Esophagus mucosa (tissue), 1 donor: ENCODE data around the gene CD46. TPM values are rescaled to one million over a fixed set of nuclear protein-coding genes. Genes with fewer than 3 reads are reported as not detected.

ENCODE experiments used
- ATAC-seq: fragments of 200-7000 bp; cut with Tn5 transposase; one replicate; pipeline ENCODE4 v1.9.1; 2020
- total RNA-seq: library from RNA; stranded (reverse); gene quantifications from one replicate; pipeline ENCODE4 v1.2.4, GENCODE V29; 2023
- donor health status: DM: yes; HTN: yes; CAD: no.

CD46 gene
- total RNA-seq, 1 donor from 2014 or later = 136 TPM

GRCh38 chr1:207798847-207799246 is 47.0 kb downstream of the CD46 start:
- peak; percentile 7 for ATAC-seq

- no peak for ATAC-seq
These were observed 48.3 kb downstream of the CD46 start for GRCh38 chr1:207799989-207800648.

- no peak for ATAC-seq
These were observed 50.0 kb downstream of the CD46 start for GRCh38 chr1:207801819-207802218.

- no peak for ATAC-seq
These were observed 51.8 kb downstream of the CD46 start for GRCh38 chr1:207803678-207804077.

- ATAC-seq = no peak
These were observed 53.0 kb downstream of the CD46 start for GRCh38 chr1:207804721-207805468.

- ATAC-seq = peak; percentile 88
These were observed 54.1 kb downstream of the CD46 start for GRCh38 chr1:207805841-207806421.

- ATAC-seq = no peak
These were observed 54.9 kb downstream of the CD46 start for GRCh38 chr1:207806531-207807325.

- ATAC-seq = peak; percentile 51
These were observed 55.5 kb downstream of the CD46 start for GRCh38 chr1:207807326-207807689.

GRCh38 chr1:207807690-207808321 is 56.0 kb downstream of the CD46 start:
- ATAC-seq = peak; percentile 69

- ATAC-seq = peak; percentile 80
These were observed 56.5 kb downstream of the CD46 start for GRCh38 chr1:207808322-207808705.

- ATAC-seq = no peak
These were observed 57.2 kb downstream of the CD46 start for GRCh38 chr1:207808911-207809555.

GRCh38 chr1:207810173-207810572 is 58.3 kb downstream of the CD46 start:
- ATAC-seq = no peak

GRCh38 chr1:207810606-207811295 is 58.9 kb downstream of the CD46 start:
- ATAC-seq = no peak

GRCh38 chr1:207811319-207811718 is 59.5 kb downstream of the CD46 start:
- ATAC-seq = no peak

GRCh38 chr1:207811920-207812720 is 60.3 kb downstream of the CD46 start:
- ATAC-seq = no peak

- no peak for ATAC-seq
These were observed 61.1 kb downstream of the CD46 start for GRCh38 chr1:207812778-207813511.

GRCh38 chr1:207813512-207813881 is 61.6 kb downstream of the CD46 start:
- no peak for ATAC-seq

- no peak for ATAC-seq
These were observed 62.1 kb downstream of the CD46 start for GRCh38 chr1:207813946-207814345.

- no peak for ATAC-seq
These were observed 62.6 kb downstream of the CD46 start for GRCh38 chr1:207814469-207814868.

- no peak for ATAC-seq
These were observed 63.6 kb downstream of the CD46 start for GRCh38 chr1:207815466-207815865.
